GM18526 (cell line): Measurements from ENCODE around the gene SNCB.

Source experiments
- POLR2A ChIP-seq: IDR thresholded peaks from 3 replicates; pipeline ENCODE4 v1.6.1; 2011; ENCODE audit not compliant: insufficient read length; ENCODE audit errors: extremely low read depth

Gene SNCB

DNA sequence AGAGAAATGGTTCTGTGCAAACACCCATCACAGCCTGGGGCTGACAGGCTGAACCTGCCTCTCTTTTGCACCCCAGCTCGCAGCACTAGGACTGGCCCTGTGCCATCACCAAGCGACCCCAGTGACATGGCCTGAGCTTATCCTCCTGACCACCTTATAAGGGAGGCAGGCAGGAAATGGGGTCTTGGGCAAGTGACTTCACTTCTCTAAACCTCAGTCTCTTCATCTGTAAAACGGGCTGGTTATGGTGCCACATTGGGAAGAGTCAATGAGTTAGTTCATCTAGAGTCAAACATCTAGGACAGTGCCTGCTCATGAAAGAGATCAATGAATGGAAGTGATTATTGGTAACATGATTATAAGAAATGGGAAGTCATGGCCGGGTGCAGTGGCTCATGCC is 6.2 kb downstream of the SNCB start:
- no peak for TF ChIP-seq POLR2A

- no peak for TF ChIP-seq POLR2A
These were observed 8.7 kb downstream of the SNCB start for GRCh38 chr5:176621661-176622079.

DNA sequence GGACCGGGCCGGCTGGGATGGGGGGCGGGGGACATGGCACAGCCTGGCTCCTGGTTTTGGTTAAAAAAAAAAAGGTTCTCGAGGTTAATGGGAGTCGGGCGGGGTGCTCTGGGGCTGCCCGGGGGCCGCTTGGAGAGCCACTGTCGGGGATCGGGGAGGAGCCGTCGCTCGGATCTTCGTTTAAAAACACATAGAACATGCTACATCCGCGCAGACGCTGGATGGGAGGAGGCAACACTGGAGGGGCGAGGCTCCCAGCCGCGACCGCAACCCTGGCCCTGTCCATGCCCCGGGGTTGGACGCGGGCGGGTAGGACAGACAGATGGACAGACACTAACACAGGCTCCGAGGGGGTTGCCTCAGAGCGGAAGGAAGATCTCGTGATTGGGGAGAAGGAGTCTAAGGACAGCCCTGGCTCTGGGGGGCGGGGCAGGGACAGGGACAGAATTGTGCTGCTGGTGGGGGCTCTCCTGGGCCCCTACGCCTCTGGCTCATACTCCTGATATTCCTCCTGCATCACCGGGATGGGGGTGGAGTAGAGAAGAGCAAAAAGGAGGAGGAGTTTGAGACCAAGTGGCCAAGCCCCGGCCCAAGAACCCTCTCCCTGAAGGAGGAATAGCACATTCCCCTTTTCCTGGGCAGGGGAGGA is 9.9 kb downstream of the SNCB start:
- TF ChIP-seq POLR2A, result no peak

GRCh38 chr5:176619569-176620332 is 10.6 kb downstream of the SNCB start:
- no peak for TF ChIP-seq POLR2A

GRCh38 chr5:176619203-176619568 is 11.1 kb downstream of the SNCB start:
- TF ChIP-seq POLR2A, result no peak

DNA sequence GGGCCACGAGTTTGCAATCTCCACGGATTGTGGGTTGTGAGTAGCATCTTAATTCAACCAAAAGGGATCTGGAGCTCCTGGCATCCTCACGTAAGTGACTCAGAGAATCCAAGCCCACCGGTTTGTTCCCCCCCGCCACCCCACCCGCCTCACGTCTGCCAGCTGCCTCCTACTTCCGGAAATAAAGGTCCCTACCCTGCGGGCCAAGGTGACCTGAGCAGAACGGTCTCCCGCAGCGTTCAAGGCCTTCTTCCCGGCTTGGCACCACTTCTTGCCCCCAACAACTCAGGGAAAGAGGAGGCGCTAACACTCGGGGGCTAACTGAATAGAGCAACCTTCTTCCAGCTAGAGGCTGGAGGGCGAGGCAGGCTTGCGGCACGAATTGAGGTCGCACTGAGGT is 11.6 kb downstream of the SNCB start:
- TF ChIP-seq POLR2A, result no peak

DNA sequence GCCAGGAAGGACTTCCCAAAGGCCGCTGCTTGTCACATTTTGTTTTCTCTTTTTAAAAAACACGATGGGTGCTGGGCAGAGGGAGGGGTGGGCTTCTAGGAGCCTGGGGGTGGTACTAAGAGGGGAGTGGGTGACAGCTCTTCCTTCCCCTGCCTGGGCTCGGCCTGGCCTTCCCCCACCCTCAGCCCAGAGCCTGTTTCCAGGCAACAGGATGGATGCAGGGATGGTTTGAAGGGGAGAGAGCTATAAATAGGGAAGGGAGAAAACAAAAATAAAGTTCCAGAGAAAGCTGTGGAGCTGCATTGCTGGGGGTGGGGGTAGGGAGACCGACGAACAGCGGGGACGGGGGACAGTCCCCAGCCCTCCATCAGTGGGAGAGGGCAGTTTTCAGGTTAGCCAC is 13.8 kb downstream of the SNCB start:
- no peak for TF ChIP-seq POLR2A

DNA sequence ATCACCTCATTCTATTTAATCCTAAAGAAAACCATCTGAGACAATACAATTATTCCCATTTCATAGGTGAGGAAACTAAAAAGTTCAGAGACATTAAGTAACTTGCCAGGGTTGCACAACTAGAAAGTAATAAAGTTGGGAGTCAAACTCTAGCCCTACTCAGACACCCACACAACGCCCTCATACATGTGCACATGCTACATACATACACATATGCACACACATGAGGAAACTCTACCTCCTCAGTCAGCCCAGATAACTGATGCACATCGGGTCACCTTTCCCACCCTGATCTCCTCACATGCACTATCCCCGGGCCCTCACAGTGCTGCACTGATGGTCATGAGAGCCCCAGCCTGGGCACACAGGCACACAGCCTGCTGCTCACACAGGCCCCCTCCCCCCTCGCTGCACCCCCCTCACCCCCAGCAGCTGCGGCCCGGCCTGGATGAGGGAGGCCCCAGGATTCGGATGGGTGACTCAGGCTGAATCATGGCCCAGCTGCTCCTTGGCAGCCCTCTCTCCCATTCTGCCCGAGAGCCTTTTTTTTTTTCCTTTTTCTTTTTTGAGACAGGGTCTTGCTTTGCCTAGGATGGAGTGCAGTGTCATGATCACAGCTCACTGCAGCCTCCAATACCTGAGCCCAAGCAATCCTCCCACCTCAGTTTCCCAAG is 15.4 kb downstream of the SNCB start:
- TF ChIP-seq POLR2A, result no peak

- no peak for TF ChIP-seq POLR2A
These were observed 17.5 kb downstream of the SNCB start for GRCh38 chr5:176612855-176613254.

- TF ChIP-seq POLR2A, result no peak
These were observed 18.3 kb downstream of the SNCB start for GRCh38 chr5:176612008-176612407.

GRCh38 chr5:176611435-176611834 is 18.9 kb downstream of the SNCB start:
- no peak for TF ChIP-seq POLR2A

GRCh38 chr5:176610435-176610773 is 19.9 kb downstream of the SNCB start:
- TF ChIP-seq POLR2A, result no peak

- TF ChIP-seq POLR2A, result no peak
These were observed 20.5 kb downstream of the SNCB start, which contains the start of gene GPRIN1 for GRCh38 chr5:176609724-176610434. Gene GPRIN1 (minus strand): TSS chr5:176610156. CDS start chr5:176599834, 10,322 bp downstream.

DNA sequence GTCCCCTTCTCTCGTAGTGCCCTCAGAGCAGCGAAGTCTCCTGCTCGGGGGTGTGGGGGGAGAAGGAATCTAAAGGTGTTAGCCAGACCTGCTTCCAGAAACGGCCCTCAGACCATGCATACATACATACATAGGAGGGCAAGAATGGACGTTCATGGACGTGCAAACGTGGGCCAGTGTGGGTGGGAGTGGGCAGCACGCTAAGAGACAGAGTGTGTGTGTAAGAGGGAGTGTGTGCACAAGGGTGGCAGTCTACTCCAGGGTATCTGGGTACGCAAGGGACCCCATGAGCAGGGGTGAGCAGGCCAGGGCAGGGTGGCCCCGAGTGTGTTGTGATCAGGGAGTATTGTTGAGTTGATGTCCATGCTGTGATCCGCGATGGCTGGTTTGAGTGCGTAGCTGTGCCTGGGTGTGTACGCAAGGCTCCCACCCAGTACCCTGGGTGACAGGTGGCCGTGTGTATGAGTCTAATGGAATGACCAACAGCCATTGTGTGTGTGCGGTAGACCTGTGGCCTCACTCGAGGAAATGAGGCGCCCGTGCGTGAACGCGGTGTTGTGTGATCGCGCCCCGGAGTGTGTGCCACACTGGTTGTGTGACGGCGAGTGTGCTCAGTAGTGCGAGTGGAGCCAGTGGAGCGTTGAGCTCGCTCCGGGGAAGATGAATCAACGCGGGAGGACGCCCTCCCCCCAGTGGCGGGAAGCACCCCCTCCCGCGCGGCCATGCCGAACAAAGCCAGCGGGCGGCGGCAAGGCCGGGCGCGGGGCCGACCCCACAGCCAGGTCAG is 21.2 kb downstream of the SNCB start:
- TF ChIP-seq POLR2A, result no peak
